Stimulated activated CD4-positive, alpha-beta T cell treated with anti-CD3 and anti-CD28 coated beads, Interleukin-2, amount 100 ng/mL, for 48 hours (primary cell): ENCODE results near the gene TP73.

Experiments
- DNase-seq, 2 donors: peaks; one replicate each; pipeline ENCODE4 v3.0.0-alpha.2; 2020

Gene TP73

GRCh38 chr1:3772027-3772714 is 119.9 kb downstream of the TP73 start:
- DNase-seq: peak; percentile 77 to 82

- DNase-seq: no peak
These were observed 120.6 kb downstream of the TP73 start, which contains the start of gene SMIM1 for GRCh38 chr1:3772715-3773571. Gene SMIM1 (plus strand): TSS chr1:3772749. CDS start chr1:3775374, 2,625 bp downstream.

- no peak for DNase-seq
These were observed 121.4 kb downstream of the TP73 start for GRCh38 chr1:3773572-3774275.

GRCh38 chr1:3774276-3774945 is 122.1 kb downstream of the TP73 start:
- no peak for DNase-seq

- DNase-seq: no peak
These were observed 122.7 kb downstream of the TP73 start for GRCh38 chr1:3774946-3775489.

GRCh38 chr1:3775490-3776230 is 123.3 kb downstream of the TP73 start:
- DNase-seq: peak in 1 of 2 donors; percentile 41

GRCh38 chr1:3776231-3776961 is 124.1 kb downstream of the TP73 start:
- no peak for DNase-seq

- DNase-seq: no peak
These were observed 124.8 kb downstream of the TP73 start for GRCh38 chr1:3777078-3777547.

- DNase-seq: no peak
These were observed 125.6 kb downstream of the TP73 start for GRCh38 chr1:3777647-3778589.

- DNase-seq: no peak
These were observed 126.4 kb downstream of the TP73 start for GRCh38 chr1:3778590-3779264.

GRCh38 chr1:3779265-3779911 is 127.1 kb downstream of the TP73 start:
- no peak for DNase-seq

GRCh38 chr1:3779912-3780416 is 127.6 kb downstream of the TP73 start:
- no peak for DNase-seq

GRCh38 chr1:3780901-3781300 is 128.6 kb downstream of the TP73 start:
- no peak for DNase-seq

- DNase-seq: no peak
These were observed 131.5 kb downstream of the TP73 start for GRCh38 chr1:3783651-3784474.

GRCh38 chr1:3785045-3785444 is 132.7 kb downstream of the TP73 start:
- DNase-seq: no peak

GRCh38 chr1:3785456-3786157 is 133.3 kb downstream of the TP73 start:
- DNase-seq: no peak
